Measurements from ENCODE around the gene PDGFRB. TPM values are rescaled to one million over a fixed set of nuclear protein-coding genes. Genes with fewer than 3 reads are reported as not detected.

The PDGFRB gene
- polyA plus RNA-seq, 1 donor from 2014 or later, result not detected

DNA sequence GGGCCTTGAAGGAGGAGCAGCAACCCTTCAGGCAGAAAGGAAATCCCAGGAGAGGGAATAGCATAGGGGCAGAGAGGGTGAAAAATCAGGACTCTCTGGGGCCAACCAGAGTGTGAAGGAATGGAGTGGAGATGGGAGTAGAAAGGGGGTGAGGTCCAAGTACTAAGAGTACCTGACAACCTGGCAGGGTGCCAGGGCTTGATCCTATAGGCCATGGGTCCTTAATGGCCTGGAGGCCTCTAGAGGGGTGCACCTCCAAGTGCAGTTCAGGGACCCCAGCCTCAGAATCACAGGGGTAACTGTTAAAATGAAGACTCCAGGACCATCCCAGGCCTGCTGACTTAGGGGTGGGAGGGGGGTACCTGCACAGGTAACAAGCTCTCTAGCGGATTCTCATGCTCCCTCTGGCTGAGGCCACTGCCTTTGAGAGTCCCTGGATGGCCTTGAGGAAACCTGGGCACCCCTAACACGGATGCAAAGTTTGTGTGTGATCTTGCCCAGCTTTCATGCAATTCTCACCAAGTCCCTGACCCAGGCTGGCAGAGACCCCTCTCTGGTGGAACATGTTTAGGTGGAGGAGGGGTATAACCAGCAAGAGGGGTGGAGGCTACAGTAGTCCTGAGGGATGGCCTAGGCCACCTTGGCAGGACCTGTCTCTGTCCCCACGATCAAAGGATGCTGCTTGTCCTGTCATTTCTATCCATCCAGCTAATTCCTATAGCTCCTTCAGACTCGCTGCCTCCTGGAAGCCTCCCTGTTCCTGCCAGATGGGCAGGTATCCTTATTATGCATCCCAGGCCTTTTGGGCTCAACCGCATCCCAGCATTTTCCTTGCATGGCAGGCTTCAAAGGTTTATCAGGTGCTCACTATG is 51.7 kb downstream of the PDGFRB start (continued):
- no peak for TF ChIP-seq TAF1 (IDR thresholded peaks at IDR 0.05; ENCODE audit: low read depth)
- TF ChIP-seq RAD21 (conservative IDR thresholded peaks at IDR 0.05), result no peak
- TF ChIP-seq EZH2 (IDR thresholded peaks at IDR 0.05; ENCODE audit: borderline replicate concordance, insufficient read depth, low read length, poor library complexity, severe bottlenecking), result no peak
- TF ChIP-seq SMC3 (conservative IDR thresholded peaks at IDR 0.05; ENCODE audit: poor library complexity), result no peak

DNA sequence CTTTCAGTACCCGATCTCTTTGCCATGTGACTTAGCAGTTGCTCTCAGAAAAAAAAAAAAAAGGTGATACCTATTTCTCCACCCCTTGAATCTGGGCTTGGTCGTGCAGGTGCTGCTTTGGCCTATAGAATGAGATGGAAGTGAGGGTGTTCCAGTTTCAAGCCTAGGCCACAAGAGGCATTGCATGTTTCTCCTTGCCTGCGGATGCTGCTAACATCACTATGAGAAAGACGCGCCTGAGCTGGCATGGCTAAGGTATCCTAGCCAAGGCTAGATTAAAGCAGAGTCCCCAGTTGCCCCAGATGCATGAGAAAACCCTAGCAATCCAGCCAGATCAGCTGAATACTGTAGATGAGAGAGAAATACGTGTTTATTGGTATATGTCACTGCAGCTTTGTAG is 54.6 kb downstream of the PDGFRB start:
- H3K4me3 ChIP-seq (ENCODE audit: low read length), result no peak overlapping the region
- no peaks in the 10 kb centered on the region for H3K27me3 ChIP-seq (ENCODE audit: insufficient read depth, low read depth, low read length)
- H3K36me3 ChIP-seq (ENCODE audit: insufficient read depth, low read length), result no peaks in the 10 kb centered on the region
- no peak overlapping the region for H3K9ac ChIP-seq (ENCODE audit: low read length)
- H4K20me1 ChIP-seq (ENCODE audit: insufficient read depth), result no peaks in the 10 kb centered on the region
- no peak overlapping the region for H3K4me2 ChIP-seq (ENCODE audit: low read length)
- H3F3A ChIP-seq (ENCODE audit: insufficient read depth, low read length, poor library complexity, severe bottlenecking), result no peaks in the 10 kb centered on the region
- no peaks in the 10 kb centered on the region for H3K9me2 ChIP-seq (ENCODE audit: insufficient read depth, low read length)
- no peak overlapping the region for H2AFZ ChIP-seq (ENCODE audit: low read depth, low read length)
- no peaks in the 10 kb centered on the region for H3K9me3 ChIP-seq (ENCODE audit: low read length)
- H3K27ac ChIP-seq (ENCODE audit: low read length), result no peak overlapping the region
- no peaks in the 10 kb centered on the region for H3K79me2 ChIP-seq (replicated peaks; ENCODE audit: insufficient read depth, low read length)
- TF ChIP-seq, protein P1, sequence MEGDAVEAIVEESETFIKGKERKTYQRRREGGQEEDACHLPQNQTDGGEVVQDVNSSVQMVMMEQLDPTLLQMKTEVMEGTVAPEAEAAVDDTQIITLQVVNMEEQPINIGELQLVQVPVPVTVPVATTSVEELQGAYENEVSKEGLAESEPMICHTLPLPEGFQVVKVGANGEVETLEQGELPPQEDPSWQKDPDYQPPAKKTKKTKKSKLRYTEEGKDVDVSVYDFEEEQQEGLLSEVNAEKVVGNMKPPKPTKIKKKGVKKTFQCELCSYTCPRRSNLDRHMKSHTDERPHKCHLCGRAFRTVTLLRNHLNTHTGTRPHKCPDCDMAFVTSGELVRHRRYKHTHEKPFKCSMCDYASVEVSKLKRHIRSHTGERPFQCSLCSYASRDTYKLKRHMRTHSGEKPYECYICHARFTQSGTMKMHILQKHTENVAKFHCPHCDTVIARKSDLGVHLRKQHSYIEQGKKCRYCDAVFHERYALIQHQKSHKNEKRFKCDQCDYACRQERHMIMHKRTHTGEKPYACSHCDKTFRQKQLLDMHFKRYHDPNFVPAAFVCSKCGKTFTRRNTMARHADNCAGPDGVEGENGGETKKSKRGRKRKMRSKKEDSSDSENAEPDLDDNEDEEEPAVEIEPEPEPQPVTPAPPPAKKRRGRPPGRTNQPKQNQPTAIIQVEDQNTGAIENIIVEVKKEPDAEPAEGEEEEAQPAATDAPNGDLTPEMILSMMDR (IDR thresholded peaks at IDR 0.05; ENCODE audit: poor library complexity, severe bottlenecking), result no peak
- TF ChIP-seq SMC3 (conservative IDR thresholded peaks at IDR 0.05; ENCODE audit: poor library complexity), result no peak
- TF ChIP-seq RAD21 (conservative IDR thresholded peaks at IDR 0.05), result no peak
- TF ChIP-seq, protein P2, sequence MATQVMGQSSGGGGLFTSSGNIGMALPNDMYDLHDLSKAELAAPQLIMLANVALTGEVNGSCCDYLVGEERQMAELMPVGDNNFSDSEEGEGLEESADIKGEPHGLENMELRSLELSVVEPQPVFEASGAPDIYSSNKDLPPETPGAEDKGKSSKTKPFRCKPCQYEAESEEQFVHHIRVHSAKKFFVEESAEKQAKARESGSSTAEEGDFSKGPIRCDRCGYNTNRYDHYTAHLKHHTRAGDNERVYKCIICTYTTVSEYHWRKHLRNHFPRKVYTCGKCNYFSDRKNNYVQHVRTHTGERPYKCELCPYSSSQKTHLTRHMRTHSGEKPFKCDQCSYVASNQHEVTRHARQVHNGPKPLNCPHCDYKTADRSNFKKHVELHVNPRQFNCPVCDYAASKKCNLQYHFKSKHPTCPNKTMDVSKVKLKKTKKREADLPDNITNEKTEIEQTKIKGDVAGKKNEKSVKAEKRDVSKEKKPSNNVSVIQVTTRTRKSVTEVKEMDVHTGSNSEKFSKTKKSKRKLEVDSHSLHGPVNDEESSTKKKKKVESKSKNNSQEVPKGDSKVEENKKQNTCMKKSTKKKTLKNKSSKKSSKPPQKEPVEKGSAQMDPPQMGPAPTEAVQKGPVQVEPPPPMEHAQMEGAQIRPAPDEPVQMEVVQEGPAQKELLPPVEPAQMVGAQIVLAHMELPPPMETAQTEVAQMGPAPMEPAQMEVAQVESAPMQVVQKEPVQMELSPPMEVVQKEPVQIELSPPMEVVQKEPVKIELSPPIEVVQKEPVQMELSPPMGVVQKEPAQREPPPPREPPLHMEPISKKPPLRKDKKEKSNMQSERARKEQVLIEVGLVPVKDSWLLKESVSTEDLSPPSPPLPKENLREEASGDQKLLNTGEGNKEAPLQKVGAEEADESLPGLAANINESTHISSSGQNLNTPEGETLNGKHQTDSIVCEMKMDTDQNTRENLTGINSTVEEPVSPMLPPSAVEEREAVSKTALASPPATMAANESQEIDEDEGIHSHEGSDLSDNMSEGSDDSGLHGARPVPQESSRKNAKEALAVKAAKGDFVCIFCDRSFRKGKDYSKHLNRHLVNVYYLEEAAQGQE (IDR thresholded peaks at IDR 0.05; ENCODE audit: borderline replicate concordance), result no peak
- TF ChIP-seq POLR2AphosphoS5 (IDR thresholded peaks at IDR 0.05), result no peak
- no peak for TF ChIP-seq EZH2 (IDR thresholded peaks at IDR 0.05; ENCODE audit: borderline replicate concordance, insufficient read depth, low read length, poor library complexity, severe bottlenecking)

DNA sequence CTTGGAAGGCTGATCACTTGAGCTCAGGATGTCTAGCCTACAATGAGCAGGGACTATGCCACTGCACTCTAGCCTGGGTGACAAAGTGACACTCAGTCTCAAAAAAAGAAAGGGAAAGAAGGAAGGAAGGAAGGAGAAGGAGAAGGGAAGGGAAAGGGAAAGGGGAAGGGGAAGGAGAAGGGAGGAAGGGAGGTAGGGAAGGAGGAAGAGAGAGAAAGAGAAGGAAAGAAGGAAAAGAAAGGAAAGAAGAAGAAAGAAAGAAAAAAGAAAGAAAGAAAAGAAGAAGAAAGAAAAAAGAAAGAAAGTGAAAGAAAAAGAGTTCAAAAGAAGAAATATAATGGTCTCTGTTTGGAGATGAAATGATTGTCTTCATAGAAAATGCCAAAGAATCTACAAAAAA is 58.5 kb downstream of the PDGFRB start:
- no peaks in the 10 kb centered on the region for H3K27me3 ChIP-seq (ENCODE audit: insufficient read depth, low read depth, low read length)
- no peaks in the 10 kb centered on the region for H3K36me3 ChIP-seq (ENCODE audit: insufficient read depth, low read length)
- no peak overlapping the region for H3K27ac ChIP-seq (ENCODE audit: low read length)
- H3K9me2 ChIP-seq (ENCODE audit: insufficient read depth, low read length), result no peaks in the 10 kb centered on the region
- H3K79me2 ChIP-seq (replicated peaks; ENCODE audit: insufficient read depth, low read length), result no peaks in the 10 kb centered on the region
- H3K4me2 ChIP-seq (ENCODE audit: low read length), result no peak overlapping the region
- TF ChIP-seq, protein P1 (IDR thresholded peaks at IDR 0.05; ENCODE audit: poor library complexity, severe bottlenecking), result no peak
- TF ChIP-seq POLR2AphosphoS5 (IDR thresholded peaks at IDR 0.05) (no peak), SMC3 (conservative IDR thresholded peaks at IDR 0.05; ENCODE audit: poor library complexity) (no peak), MXI1 (conservative IDR thresholded peaks at IDR 0.05; ENCODE audit: poor library complexity, severe bottlenecking) (no peak), TAF1 (IDR thresholded peaks at IDR 0.05; ENCODE audit: low read depth) (no peak), EZH2 (IDR thresholded peaks at IDR 0.05; ENCODE audit: borderline replicate concordance, insufficient read depth, low read length, poor library complexity, severe bottlenecking) (no peak), EP300 (conservative IDR thresholded peaks at IDR 0.05; ENCODE audit: poor library complexity, severe bottlenecking) (no peak), RAD21 (conservative IDR thresholded peaks at IDR 0.05) (no peak)
- TF ChIP-seq, protein P2 (IDR thresholded peaks at IDR 0.05; ENCODE audit: borderline replicate concordance), result no peak
- H3F3A ChIP-seq (ENCODE audit: insufficient read depth, low read length, poor library complexity, severe bottlenecking), result no peaks in the 10 kb centered on the region
- no peaks in the 10 kb centered on the region for H4K20me1 ChIP-seq (ENCODE audit: insufficient read depth)
- H3K9ac ChIP-seq (ENCODE audit: low read length), result no peak overlapping the region
- no peaks in the 10 kb centered on the region for H3K9me3 ChIP-seq (ENCODE audit: low read length)
- H2AFZ ChIP-seq (ENCODE audit: low read depth, low read length), result no peak overlapping the region
- no peak overlapping the region for H3K4me3 ChIP-seq (ENCODE audit: low read length)

Measured in neural cell (in vitro differentiated cells).